OCI-LY3 (cell line): ENCODE data around the gene C12orf57.

Experiments used
- EZH2phosphoT487 ChIP-seq: fragments of 200-600 bp; shearing (Covaris generic); IDR thresholded peaks from 2 replicates; pipeline ENCODE4 v1.6.1; 2018; ENCODE audit warnings: antibody characterized with exemption, mixed run types, low read depth
- TF ChIP-seq, protein P1 (sequence below): fragments of 200-600, 300-600 bp; sonication (generic); IDR thresholded peaks from 2 replicates; pipeline ENCODE4 v1.5.1; 2014; ENCODE audit warnings: antibody characterized with exemption, low read length, low read depth

GRCh38 chr12:6955108-6956020 is 11.5 kb downstream of the C12orf57 start:
- TF ChIP-seq, protein P1, sequence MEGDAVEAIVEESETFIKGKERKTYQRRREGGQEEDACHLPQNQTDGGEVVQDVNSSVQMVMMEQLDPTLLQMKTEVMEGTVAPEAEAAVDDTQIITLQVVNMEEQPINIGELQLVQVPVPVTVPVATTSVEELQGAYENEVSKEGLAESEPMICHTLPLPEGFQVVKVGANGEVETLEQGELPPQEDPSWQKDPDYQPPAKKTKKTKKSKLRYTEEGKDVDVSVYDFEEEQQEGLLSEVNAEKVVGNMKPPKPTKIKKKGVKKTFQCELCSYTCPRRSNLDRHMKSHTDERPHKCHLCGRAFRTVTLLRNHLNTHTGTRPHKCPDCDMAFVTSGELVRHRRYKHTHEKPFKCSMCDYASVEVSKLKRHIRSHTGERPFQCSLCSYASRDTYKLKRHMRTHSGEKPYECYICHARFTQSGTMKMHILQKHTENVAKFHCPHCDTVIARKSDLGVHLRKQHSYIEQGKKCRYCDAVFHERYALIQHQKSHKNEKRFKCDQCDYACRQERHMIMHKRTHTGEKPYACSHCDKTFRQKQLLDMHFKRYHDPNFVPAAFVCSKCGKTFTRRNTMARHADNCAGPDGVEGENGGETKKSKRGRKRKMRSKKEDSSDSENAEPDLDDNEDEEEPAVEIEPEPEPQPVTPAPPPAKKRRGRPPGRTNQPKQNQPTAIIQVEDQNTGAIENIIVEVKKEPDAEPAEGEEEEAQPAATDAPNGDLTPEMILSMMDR, result no peak
- TF ChIP-seq EZH2phosphoT487, result no peak
